Activated CD8-positive, alpha-beta memory T cell treated with anti-CD3 and anti-CD28 coated beads, Interleukin-2, amount 50 U/mL, for 4 hours (primary cell): Measurements from ENCODE around the gene MAGEB18.

ENCODE experiments used
- DNase-seq: peaks from one replicate; pipeline ENCODE4 v3.0.0-alpha.2; 2020

MAGEB18 gene

GRCh38 chrX:26138274-26138673, at the start of gene MAGEB18:
Gene MAGEB18 (plus strand): TSS chrX:26138343. CDS start chrX:26138986, 643 bp downstream.
- DNase-seq, result no peak

GRCh38 chrX:26100421-26100920, 37.7 kb upstream of the MAGEB18 start:
- no peak for DNase-seq

GRCh38 chrX:26109142-26109541, 29.0 kb upstream of the MAGEB18 start:
- DNase-seq, result no peak

- DNase-seq, result no peak
Measured at GRCh38 chrX:26146024-26146423, 7.9 kb downstream of the MAGEB18 start.

DNA sequence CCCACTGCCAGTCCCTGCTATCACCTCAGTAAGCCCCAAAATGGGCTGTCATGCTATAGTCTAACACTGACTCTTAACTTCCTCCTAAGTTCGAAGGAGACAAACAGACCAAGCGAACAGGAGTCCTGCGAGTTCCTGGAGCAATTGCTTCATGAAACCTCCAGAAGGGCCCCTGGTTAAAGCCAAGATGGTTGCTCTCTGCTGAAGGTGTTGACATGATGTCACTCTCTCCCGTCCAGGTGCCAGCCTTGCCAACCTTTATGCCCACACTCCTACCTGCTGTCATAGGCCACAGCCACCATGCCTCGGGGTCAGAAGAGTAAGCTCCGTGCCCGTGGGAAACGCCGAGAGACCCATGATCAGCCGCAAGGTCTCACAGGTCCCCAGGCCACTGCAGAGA, 22.2 kb downstream of the MAGEB18 start, which contains the start of gene MAGEB6B:
Gene MAGEB6B (plus strand): TSS at position 301 of the 400 bp plus-strand sequence. CDS start 0 bp downstream, at position 301.
- no peak for DNase-seq
